Endothelial cell of umbilical vein (primary cell): ENCODE measurements around the gene HSPA9. TPM values are rescaled to one million over a fixed set of nuclear protein-coding genes. Genes with fewer than 3 reads are reported as not detected.

Experiments used
- BruUV-seq: library from RNA; stranded (reverse); fragments of 400-500 nt; replicated peaks from 2 replicates; lab custom pipeline; 2021; lab: Mats Ljungman, UMichigan
- CTCF ChIA-PET: fragments of 300-600, 350-600 bp; sonication (Branson Sonifier 250); formaldehyde crosslinking; loops from one replicate; lab custom pipeline; 2021; ENCODE audit warnings: antibody characterized with exemption, inconsistent platforms; lab: Charles Lee
- POLR2A ChIA-PET: fragments of 300-600, 350-600 bp; sonication (Branson Sonifier 250); formaldehyde crosslinking; loops from one replicate; lab custom pipeline; 2021; ENCODE audit warnings: antibody characterized with exemption, inconsistent platforms; lab: Charles Lee
- DNase-seq: peaks from one replicate; pipeline ENCODE4 v3.0.0-alpha.2; 2011; ENCODE audit warnings: low read depth, low spot score
- FAIRE-seq: peaks from 2 replicates; lab custom pipeline; 2011; peaks lifted over from hg19 to GRCh38; lab: Jason Lieb, UNC
- H2AFZ ChIP-seq: 2 replicates; pipeline ENCODE4 v1.6.0; 2012; ENCODE audit warnings: low read depth, low read length, control low read depth, inconsistent platforms
- H3K27ac ChIP-seq: 2 replicates; pipeline ENCODE4 v1.5.1; 2011; ENCODE audit warnings: low read depth, mild to moderate bottlenecking, control low read depth, low read length, moderate library complexity; ENCODE audit not compliant: insufficient read depth
- H3K27me3 ChIP-seq, 2 experiments: 2 replicates each; pipeline versions ENCODE4 v1.6.0 to v1.6.1; 2011; ENCODE audit warnings: low read length in 2 of 2, mixed read lengths in 1 of 2; ENCODE audit not compliant: control insufficient read depth in 2 of 2, insufficient read depth in 2 of 2
- H3K36me3 ChIP-seq, 2 experiments: 2 replicates in 1 of 2; 3 replicates in 1 of 2; pipeline ENCODE4 v1.5.1; 2011; ENCODE audit warnings: low read length in 2 of 2, mild to moderate bottlenecking in 1 of 2, moderate library complexity in 1 of 2; ENCODE audit not compliant: control insufficient read depth in 2 of 2, insufficient read depth in 2 of 2; ENCODE audit errors: extremely low read depth in 1 of 2
- H3K4me1 ChIP-seq: 3 replicates; pipeline ENCODE4 v1.5.1; 2011; ENCODE audit warnings: mild to moderate bottlenecking, low read length; ENCODE audit not compliant: control insufficient read depth, insufficient read depth; ENCODE audit errors: extremely low read depth
- H3K4me2 ChIP-seq: 2 replicates; pipeline ENCODE4 v1.6.1; 2011; ENCODE audit warnings: low read length, control low read depth, mixed read lengths; ENCODE audit not compliant: insufficient read depth
- H3K4me3 ChIP-seq, 3 experiments: fragments of 200-600 bp in 1 of 3; sonication (generic), shearing (Covaris generic) in 1 of 3; replicated peaks in 1 of 3; 2 replicates each; pipeline ENCODE4 v1.5.1; 2011 to 2016; ENCODE audit warnings: control low read depth in 3 of 3, low read length in 3 of 3, mild to moderate bottlenecking in 2 of 3, inconsistent platforms in 1 of 3, low read depth in 1 of 3, moderate library complexity in 1 of 3; ENCODE audit not compliant: insufficient read depth in 1 of 3
- H3K79me2 ChIP-seq: 2 replicates; pipeline ENCODE4 v1.6.0; 2012; ENCODE audit warnings: low read length, inconsistent platforms; ENCODE audit not compliant: control insufficient read depth, insufficient read depth
- H3K9ac ChIP-seq: replicated peaks from 2 replicates; pipeline ENCODE3; 2011; ENCODE audit warnings: low read length, control low read depth; ENCODE audit not compliant: insufficient read depth; ENCODE audit errors: extremely low read depth
- H3K9me1 ChIP-seq: replicated peaks from 3 replicates; pipeline ENCODE4 v1.6.0; 2011; ENCODE audit warnings: mild to moderate bottlenecking, low read length; ENCODE audit not compliant: control insufficient read depth, insufficient read depth; ENCODE audit errors: extremely low read depth
- H3K9me3 ChIP-seq: replicated peaks from 2 replicates; pipeline ENCODE4 v1.5.1; 2012; ENCODE audit warnings: low read length, inconsistent platforms; ENCODE audit not compliant: control insufficient read depth, insufficient read depth
- H4K20me1 ChIP-seq: replicated peaks from 2 replicates; pipeline ENCODE3; 2011; ENCODE audit warnings: mild to moderate bottlenecking, low read length; ENCODE audit not compliant: control insufficient read depth, insufficient read depth; ENCODE audit errors: extremely low read depth
- EZH2 ChIP-seq: IDR thresholded peaks from 2 replicates; pipeline ENCODE4 v1.6.1; 2012; ENCODE audit warnings: borderline replicate concordance, low read depth, mild to moderate bottlenecking, moderate library complexity, low read length, inconsistent platforms; ENCODE audit not compliant: severe bottlenecking
- FOS ChIP-seq: IDR thresholded peaks from 2 replicates; pipeline ENCODE4 v1.6.1; 2011; ENCODE audit warnings: mild to moderate bottlenecking, low read length, moderate library complexity, borderline replicate concordance; ENCODE audit not compliant: insufficient read depth
- GATA2 ChIP-seq: IDR thresholded peaks from 2 replicates; pipeline ENCODE4 v1.7.0; 2011; ENCODE audit warnings: low read depth, mild to moderate bottlenecking, moderate library complexity, mixed read lengths, low read length; ENCODE audit not compliant: insufficient read length, insufficient read depth
- JUN ChIP-seq: IDR thresholded peaks from 2 replicates; pipeline ENCODE4 v1.6.1; 2011; ENCODE audit warnings: borderline replicate concordance, low read depth; ENCODE audit not compliant: insufficient read length, insufficient read depth
- MAX ChIP-seq: IDR thresholded peaks from 2 replicates; pipeline ENCODE4 v1.6.1; 2011; ENCODE audit not compliant: insufficient read depth, insufficient read length
- POLR2A ChIP-seq: IDR thresholded peaks from 2 replicates; pipeline ENCODE4 v1.6.1; 2012; ENCODE audit warnings: low read depth, mild to moderate bottlenecking, control low read depth, low read length
- POLR2AphosphoS5 ChIP-seq: IDR thresholded peaks from 2 replicates; pipeline ENCODE4 v1.6.1; 2012; ENCODE audit warnings: low read depth, mild to moderate bottlenecking, control low read depth, low read length, moderate library complexity; ENCODE audit not compliant: insufficient read depth
- dilution Hi-C: fragments of 300-500 bp; cut with MboI; formaldehyde crosslinking; loops from one replicate; pipeline ENCODE4 v1.15.0; 2019; ENCODE audit warnings: low sequenced_read_pairs; ENCODE audit not compliant: extremely low pct_ligation_motif_present
- intact Hi-C: fragments of 100-400 bp; cut with micrococcal nuclease; formaldehyde crosslinking; loops from one replicate; pipeline ENCODE4 v1.10.0; 2022
- polyA plus RNA-seq, 4 experiments: library from polyadenylated mRNA; depleted of rRNA in 3 of 4; stranded (reverse) in 3 of 4; unstranded in 1 of 4; fragments of >200 nt; gene quantifications; 2 replicates each; pipeline versions ENCODE4 v1.2.1 to v1.2.3, GENCODE V29; 2011 to 2012; ENCODE audit warnings: missing spikeins in 1 of 4
- total RNA-seq: library from RNA; stranded (reverse); gene quantifications from 2 replicates; pipeline ENCODE4 v1.2.3, GENCODE V29; 2021

The HSPA9 gene
- total and polyA plus RNA-seq, 2 donors (not counting 3 experiments of a cell fraction or from before 2014, with no cell fraction given) = 99.6 to 192 TPM

GRCh38 chr5:138566792-138567191 lies 8.4 kb downstream of the HSPA9 start:
- no peaks in the 10 kb centered on the region for H3K9me1 ChIP-seq
- intact Hi-C loops = no loop called here
- H4K20me1 ChIP-seq = no peaks in the 10 kb centered on the region
- no peak overlapping the region for H3K27ac ChIP-seq
- POLR2A ChIA-PET = interaction anchor here (1.7 kb wide), 1 partner anchor 9 kb away, joined by 6 read pairs; the partner anchor contains the start of gene HSPA9
- no peaks in the 10 kb centered on the region for H3K27me3 ChIP-seq
- H3K9me3 ChIP-seq = no peaks in the 10 kb centered on the region
- peaks cover 58% of the 10 kb centered on the region for H3K79me2 ChIP-seq
- H3K4me2 ChIP-seq = no peak overlapping the region
- no peak overlapping the region for H3K4me3 ChIP-seq
- no peak for TF ChIP-seq POLR2A
- TF ChIP-seq EZH2 = no peak
- no peak for TF ChIP-seq FOS
- no peak overlapping the region for H3K9ac ChIP-seq
- no peaks in the 10 kb centered on the region for H3K4me1 ChIP-seq
- no peak for DNase-seq
- no peak for FAIRE-seq
- dilution Hi-C loops = no loop called here
- H2AFZ ChIP-seq = no peak overlapping the region
- CTCF ChIA-PET = interaction anchor here (1.0 to 1.4 kb wide), 3 partner anchors 12 to 856 kb away, joined by 3 read pairs; no protein-coding TSS in a partner anchor
- peaks cover 42 to 49% of the 10 kb centered on the region in 2 experiments for H3K36me3 ChIP-seq
- no TSS peak for BruUV-seq

GRCh38 chr5:138565100-138565821 lies 9.9 kb downstream of the HSPA9 start:
- no TSS peak for BruUV-seq
- no peaks in the 10 kb centered on the region for H3K9me3 ChIP-seq
- dilution Hi-C loops (no loop called here), intact Hi-C loops (no loop called here)
- no peak for FAIRE-seq
- peaks cover 53% of the 10 kb centered on the region for H3K79me2 ChIP-seq
- TF ChIP-seq POLR2A (no peak), EZH2 (no peak), GATA2 (no peak), MAX (no peak), FOS (no peak), POLR2AphosphoS5 (no peak), JUN (no peak)
- DNase-seq = no peak
- H3K4me3 ChIP-seq = no peak overlapping the region
- H3K27ac ChIP-seq = no peak overlapping the region
- POLR2A ChIA-PET = interaction anchor here (0.6 to 1.7 kb wide), 3 partner anchors 10 to 1023 kb away, joined by 3 to 6 read pairs (median 5); partner anchors contain the start of gene HSPA9
- CTCF ChIA-PET = no interaction called here
- H2AFZ ChIP-seq = no peak overlapping the region
- no peak overlapping the region for H3K9ac ChIP-seq
- H3K4me2 ChIP-seq = no peak overlapping the region
- H3K27me3 ChIP-seq = no peaks in the 10 kb centered on the region
- peaks cover 39 to 45% of the 10 kb centered on the region in 2 experiments for H3K36me3 ChIP-seq
- no peaks in the 10 kb centered on the region for H3K4me1 ChIP-seq
- no peaks in the 10 kb centered on the region for H4K20me1 ChIP-seq
- no peaks in the 10 kb centered on the region for H3K9me1 ChIP-seq
